A549 (cell line): Measurements from ENCODE around the gene DSTN. TPM values are rescaled to one million over a fixed set of nuclear protein-coding genes. Genes with fewer than 3 reads are reported as not detected.

ENCODE experiments used
- ATAC-seq, 2 experiments: fragments of 200-7000 bp in 1 of 2; fragments of >200 bp in 1 of 2; cut with Nextera tagmentation in 1 of 2; cut with Tn5 transposase in 1 of 2; 3 replicates each; pipeline versions ENCODE4 v1.8.0 to v1.9.1; 2018 to 2020; ENCODE audit warnings: mild to moderate bottlenecking in 1 of 2, moderate library complexity in 1 of 2
- CTCF ChIA-PET: fragments of 300-600 bp; sonication (Branson Sonifier 250); formaldehyde crosslinking; extraction: SDS; loops from one replicate; lab custom pipeline; 2021; ENCODE audit warnings: antibody characterized with exemption, inconsistent platforms; lab: Yijun Ruan, JAX
- POLR2A ChIA-PET: fragments of 350-600 bp; formaldehyde crosslinking; extraction: SDS; loops from one replicate; lab custom pipeline; 2021; ENCODE audit warnings: antibody characterized with exemption, inconsistent platforms; lab: Yijun Ruan, JAX
- DNase-seq, 2 experiments: peaks; one replicate each; pipeline versions ENCODE4 v3.0.0 to v3.0.0-alpha.2; 2011 to 2016; ENCODE audit warnings: low read depth in 1 of 2, low spot score in 1 of 2
- FAIRE-seq: peaks from 2 replicates; lab custom pipeline; 2011; peaks lifted over from hg19 to GRCh38; lab: Jason Lieb, UNC
- H3K27ac ChIP-seq, 2 experiments: fragments of >200 bp; sonication (Bioruptor Twin); formaldehyde crosslinking; 3 replicates each; pipeline ENCODE4 v1.5.1; 2016 to 2017
- H3K4me1 ChIP-seq: fragments of >200 bp; sonication (Bioruptor Twin); formaldehyde crosslinking; 3 replicates; pipeline ENCODE4 v1.6.1; 2016
- H3K4me2 ChIP-seq: fragments of >200 bp; sonication (Bioruptor Twin); formaldehyde crosslinking; 3 replicates; pipeline ENCODE4 v1.6.1; 2016
- H3K4me3 ChIP-seq: fragments of >200 bp; sonication (Bioruptor Twin); formaldehyde crosslinking; 3 replicates; pipeline ENCODE4 v1.5.1; 2016
- H3K9me3 ChIP-seq: fragments of >200 bp; sonication (Bioruptor Twin); formaldehyde crosslinking; 3 replicates; pipeline ENCODE4 v1.6.1; 2016
- BHLHE40 ChIP-seq: IDR thresholded peaks from 2 replicates; pipeline ENCODE4 v1.6.1; 2012; ENCODE audit warnings: low read depth, low read length, inconsistent platforms
- CBX2 ChIP-seq: fragments of 200-600 bp; sonication (generic); IDR thresholded peaks from 2 replicates; pipeline ENCODE4 v1.6.1; 2016; ENCODE audit warnings: low read depth, mild to moderate bottlenecking, borderline replicate concordance
- CHD2 ChIP-seq: fragments of 150-350 bp; IDR thresholded peaks from 2 replicates; pipeline ENCODE4 v1.6.1; 2014; ENCODE audit warnings: low read length; ENCODE audit not compliant: partially characterized antibody
- CHD4 ChIP-seq: fragments of 200-600 bp; sonication (generic); IDR thresholded peaks from 2 replicates; pipeline ENCODE4 v1.6.1; 2016; ENCODE audit warnings: antibody characterized with exemption, mild to moderate bottlenecking, borderline replicate concordance
- E2F6 ChIP-seq: IDR thresholded peaks from 2 replicates; pipeline ENCODE4 v1.6.1; 2012; ENCODE audit warnings: low read depth, borderline replicate concordance
- EHMT2 ChIP-seq: fragments of 200-600 bp; sonication (generic); IDR thresholded peaks from 2 replicates; pipeline ENCODE4 v1.6.1; 2016; ENCODE audit warnings: antibody characterized with exemption, low read depth, mild to moderate bottlenecking, moderate library complexity
- EP300 ChIP-seq, 2 experiments: fragments of >200 bp; sonication (Bioruptor Twin); formaldehyde crosslinking; IDR thresholded peaks; 2 replicates in 1 of 2; 3 replicates in 1 of 2; pipeline ENCODE4 v1.6.1; 2016 to 2017
- FOSB ChIP-seq: fragments of 250-450 bp; sonication (Bioruptor Pico); IDR thresholded peaks from 2 replicates; pipeline ENCODE4 v1.5.0; 2020; ENCODE audit warnings: mild to moderate bottlenecking, moderate library complexity
- FOXS1 ChIP-seq: fragments of 250-450 bp; sonication (Bioruptor Pico); IDR thresholded peaks from 2 replicates; pipeline ENCODE4 v1.5.0; 2020; ENCODE audit warnings: mild to moderate bottlenecking, moderate library complexity
- HDAC2 ChIP-seq: fragments of 200-600 bp; sonication (generic); IDR thresholded peaks from 2 replicates; pipeline ENCODE4 v1.6.1; 2016
- HMGXB4 ChIP-seq: fragments of 250-450 bp; sonication (Bioruptor Pico); IDR thresholded peaks from 2 replicates; pipeline ENCODE4 v1.5.0; 2021; ENCODE audit warnings: mild to moderate bottlenecking, moderate library complexity, borderline replicate concordance
- HOXA7 ChIP-seq: fragments of 250-450 bp; sonication (Bioruptor Pico); IDR thresholded peaks from 2 replicates; pipeline ENCODE4 v1.5.0; 2020; ENCODE audit warnings: mild to moderate bottlenecking, moderate library complexity
- HOXB13 ChIP-seq: fragments of 250-450 bp; sonication (Bioruptor Pico); IDR thresholded peaks from 2 replicates; pipeline ENCODE4 v1.5.0; 2020; ENCODE audit warnings: low read depth, mild to moderate bottlenecking, moderate library complexity
- HOXB5 ChIP-seq: fragments of 250-450 bp; sonication (Bioruptor Pico); IDR thresholded peaks from 2 replicates; pipeline ENCODE4 v1.5.0; 2020; ENCODE audit warnings: mild to moderate bottlenecking, moderate library complexity
- JUNB ChIP-seq: fragments of >200 bp; sonication (Bioruptor Twin); formaldehyde crosslinking; IDR thresholded peaks from 2 replicates; pipeline ENCODE4 v1.6.1; 2016
- KDM5A ChIP-seq: fragments of 200-600 bp; sonication (generic); IDR thresholded peaks from 2 replicates; pipeline ENCODE4 v1.6.1; 2016; ENCODE audit warnings: antibody characterized with exemption, mild to moderate bottlenecking
- MAFK ChIP-seq: fragments of 450-650 bp; IDR thresholded peaks from 2 replicates; pipeline ENCODE4 v1.6.1; 2014; ENCODE audit not compliant: partially characterized antibody
- MAX ChIP-seq: IDR thresholded peaks from 2 replicates; pipeline ENCODE4 v1.6.1; 2012
- NFE2L2 ChIP-seq: fragments of 150-350 bp; conservative IDR thresholded peaks from 2 replicates; pipeline ENCODE4 v1.6.1; 2014; ENCODE audit warnings: low read length
- POLR2A ChIP-seq: IDR thresholded peaks from 2 replicates; pipeline ENCODE4 v1.6.1; 2012; ENCODE audit warnings: mild to moderate bottlenecking, low read length
- POLR2AphosphoS2 ChIP-seq: conservative IDR thresholded peaks from 2 replicates; pipeline ENCODE4 v1.6.1; 2012; ENCODE audit warnings: low read length, improper control_type of control experiment, inconsistent platforms
- RCOR1 ChIP-seq: fragments of 150-350 bp; IDR thresholded peaks from 2 replicates; pipeline ENCODE4 v1.6.1; 2014; ENCODE audit warnings: antibody characterized with exemption, low read length, low read depth
- ZSCAN20 ChIP-seq: fragments of 250-450 bp; sonication (Bioruptor Pico); IDR thresholded peaks from 2 replicates; pipeline ENCODE4 v1.8.0; 2022; ENCODE audit warnings: mild to moderate bottlenecking, moderate library complexity
- WGBS: methylation state at CpG from one replicate; pipeline ENCODE4 v1.1.6; 2017; ENCODE audit errors: missing lambda C conversion rate; 5-methylcytosine and 5-hydroxymethylcytosine counted together
- polyA plus RNA-seq, 4 experiments: library from polyadenylated mRNA; depleted of rRNA in 3 of 4; stranded (reverse); fragments of >200 nt; fragmentation: RNase III in 1 of 4; extraction: RNeasy Plus Mini Kit Qiagen cat#74134 plus additional on column Dnase treatment in 1 of 4; gene quantifications; 2 replicates in 3 of 4; 3 replicates in 1 of 4; pipeline ENCODE4 v1.2.3, GENCODE V29; 2011 to 2017
- TF ChIP-seq, protein P1 (sequence below): fragments of >200 bp; sonication (Bioruptor Twin); formaldehyde crosslinking; IDR thresholded peaks from 2 replicates; pipeline ENCODE4 v1.6.1; 2016
- TF ChIP-seq, protein P2 (sequence below): fragments of 200-600 bp; sonication (generic); IDR thresholded peaks from 2 replicates; pipeline ENCODE4 v1.6.1; 2016; ENCODE audit warnings: antibody characterized with exemption, mild to moderate bottlenecking, moderate library complexity
- TF ChIP-seq, protein P3 (sequence below): fragments of >200 bp; sonication (Bioruptor Twin); formaldehyde crosslinking; IDR thresholded peaks from 3 replicates; pipeline ENCODE4 v1.5.1; 2016

The DSTN gene
- polyA plus RNA-seq, 2 of the 4 experiments (the other 2 are of a cell fraction): 544 to 1,131 TPM

- TF ChIP-seq, protein P1, sequence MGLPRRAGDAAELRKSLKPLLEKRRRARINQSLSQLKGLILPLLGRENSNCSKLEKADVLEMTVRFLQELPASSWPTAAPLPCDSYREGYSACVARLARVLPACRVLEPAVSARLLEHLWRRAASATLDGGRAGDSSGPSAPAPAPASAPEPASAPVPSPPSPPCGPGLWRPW: no peak
- no peak for TF ChIP-seq HOXB13
- no peak for TF ChIP-seq EHMT2
- no peak for TF ChIP-seq JUNB
- TF ChIP-seq CBX2: no peak
- TF ChIP-seq, protein P2, sequence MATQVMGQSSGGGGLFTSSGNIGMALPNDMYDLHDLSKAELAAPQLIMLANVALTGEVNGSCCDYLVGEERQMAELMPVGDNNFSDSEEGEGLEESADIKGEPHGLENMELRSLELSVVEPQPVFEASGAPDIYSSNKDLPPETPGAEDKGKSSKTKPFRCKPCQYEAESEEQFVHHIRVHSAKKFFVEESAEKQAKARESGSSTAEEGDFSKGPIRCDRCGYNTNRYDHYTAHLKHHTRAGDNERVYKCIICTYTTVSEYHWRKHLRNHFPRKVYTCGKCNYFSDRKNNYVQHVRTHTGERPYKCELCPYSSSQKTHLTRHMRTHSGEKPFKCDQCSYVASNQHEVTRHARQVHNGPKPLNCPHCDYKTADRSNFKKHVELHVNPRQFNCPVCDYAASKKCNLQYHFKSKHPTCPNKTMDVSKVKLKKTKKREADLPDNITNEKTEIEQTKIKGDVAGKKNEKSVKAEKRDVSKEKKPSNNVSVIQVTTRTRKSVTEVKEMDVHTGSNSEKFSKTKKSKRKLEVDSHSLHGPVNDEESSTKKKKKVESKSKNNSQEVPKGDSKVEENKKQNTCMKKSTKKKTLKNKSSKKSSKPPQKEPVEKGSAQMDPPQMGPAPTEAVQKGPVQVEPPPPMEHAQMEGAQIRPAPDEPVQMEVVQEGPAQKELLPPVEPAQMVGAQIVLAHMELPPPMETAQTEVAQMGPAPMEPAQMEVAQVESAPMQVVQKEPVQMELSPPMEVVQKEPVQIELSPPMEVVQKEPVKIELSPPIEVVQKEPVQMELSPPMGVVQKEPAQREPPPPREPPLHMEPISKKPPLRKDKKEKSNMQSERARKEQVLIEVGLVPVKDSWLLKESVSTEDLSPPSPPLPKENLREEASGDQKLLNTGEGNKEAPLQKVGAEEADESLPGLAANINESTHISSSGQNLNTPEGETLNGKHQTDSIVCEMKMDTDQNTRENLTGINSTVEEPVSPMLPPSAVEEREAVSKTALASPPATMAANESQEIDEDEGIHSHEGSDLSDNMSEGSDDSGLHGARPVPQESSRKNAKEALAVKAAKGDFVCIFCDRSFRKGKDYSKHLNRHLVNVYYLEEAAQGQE: no peak
- no peak for TF ChIP-seq HDAC2
- no peak for TF ChIP-seq POLR2A
- ChIA-PET POLR2A (interaction anchor here (4.9 kb wide), 1 partner anchor 10 kb away, joined by 127 read pairs; the partner anchor contains the start of gene DSTN), CTCF (interaction anchor here (1.1 to 2.5 kb wide), 6 partner anchors 9 to 120 kb away, joined by 3 to 14 read pairs (median 4); partner anchors contain the start of gene DSTN)
- DNase-seq (no peak), FAIRE-seq (no peak), ATAC-seq (no peak)
- Histone ChIP-seq H3K27ac (peak overlapping the region; percentile 89 to 96), H3K4me2 (peak overlapping the region; percentile 92; the same call in 2 of the 3 replicates), H3K4me1 (peaks cover 74% of the 10 kb centered on the region), H3K4me3 (no peak overlapping the region), H3K9me3 (no peaks in the 10 kb centered on the region)
- WGBS: 80% methylated on average over 5 of the region's 5 CpGs
These were observed 9.4 kb upstream of the DSTN start for GRCh38 chr20:17560344-17561074.

GRCh38 chr20:17562804-17563305 is 7.0 kb upstream of the DSTN start:
- peak in 1 of 2 experiments; percentile 83 for DNase-seq
- H3K4me1 ChIP-seq: peaks cover 63% of the 10 kb centered on the region
- H3K27ac ChIP-seq: peak overlapping the region; percentile 89 to 96
- ChIA-PET POLR2A (no interaction called here), CTCF (interaction anchor here (1.4 to 3.3 kb wide), 4 partner anchors 18 to 55 kb away, joined by 3 to 15 read pairs (median 9); no protein-coding TSS in a partner anchor)
- ATAC-seq: peak in 1 of 2 experiments; percentile 40; a peak in 3 of 6 replicates
- 46% methylated on average over 2 of the region's 2 CpGs for WGBS
- peak overlapping the region; percentile 12 for H3K4me2 ChIP-seq
- H3K9me3 ChIP-seq: peaks cover 4% of the 10 kb centered on the region; the same call in 1 of the 3 replicates
- H3K4me3 ChIP-seq: no peak overlapping the region
- FAIRE-seq: peak; percentile 23
- TF ChIP-seq FOXS1 (peak; percentile 66; the same call in 1 of the 2 replicates), HOXB13 (peak; percentile 92; the same call in 1 of the 2 replicates), MAFK (peak; percentile 89), KDM5A (no peak), MAX (peak; percentile 51), HOXA7 (CRISPR knock-in tag) (0 out of 2 replicates have a peak, but pooled peaks have one; percentile 54), POLR2AphosphoS2 (no peak), HMGXB4 (CRISPR knock-in tag) (no peak), E2F6 (no peak), CBX2 (no peak), ZSCAN20 (CRISPR knock-in tag) (0 out of 2 replicates have a peak, but pooled peaks have one; percentile 16), POLR2A (no peak), EP300 (IDR thresholded peaks at IDR 0.05) (peak in 1 of 2 experiments; percentile 25; a peak in 1 of 5 replicates), RCOR1 (no peak), CHD4 (no peak), BHLHE40 (no peak), NFE2L2 (peak; percentile 34; the same call in 1 of the 2 replicates), CHD2 (no peak), FOSB (CRISPR knock-in tag) (0 out of 2 replicates have a peak, but pooled peaks have one; percentile 29), JUNB (0 out of 2 replicates have a peak, but pooled peaks have one; percentile 5), HOXB5 (CRISPR knock-in tag) (peak; percentile 55)
- TF ChIP-seq, protein P3, sequence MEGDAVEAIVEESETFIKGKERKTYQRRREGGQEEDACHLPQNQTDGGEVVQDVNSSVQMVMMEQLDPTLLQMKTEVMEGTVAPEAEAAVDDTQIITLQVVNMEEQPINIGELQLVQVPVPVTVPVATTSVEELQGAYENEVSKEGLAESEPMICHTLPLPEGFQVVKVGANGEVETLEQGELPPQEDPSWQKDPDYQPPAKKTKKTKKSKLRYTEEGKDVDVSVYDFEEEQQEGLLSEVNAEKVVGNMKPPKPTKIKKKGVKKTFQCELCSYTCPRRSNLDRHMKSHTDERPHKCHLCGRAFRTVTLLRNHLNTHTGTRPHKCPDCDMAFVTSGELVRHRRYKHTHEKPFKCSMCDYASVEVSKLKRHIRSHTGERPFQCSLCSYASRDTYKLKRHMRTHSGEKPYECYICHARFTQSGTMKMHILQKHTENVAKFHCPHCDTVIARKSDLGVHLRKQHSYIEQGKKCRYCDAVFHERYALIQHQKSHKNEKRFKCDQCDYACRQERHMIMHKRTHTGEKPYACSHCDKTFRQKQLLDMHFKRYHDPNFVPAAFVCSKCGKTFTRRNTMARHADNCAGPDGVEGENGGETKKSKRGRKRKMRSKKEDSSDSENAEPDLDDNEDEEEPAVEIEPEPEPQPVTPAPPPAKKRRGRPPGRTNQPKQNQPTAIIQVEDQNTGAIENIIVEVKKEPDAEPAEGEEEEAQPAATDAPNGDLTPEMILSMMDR: no peak
